Kidney (tissue), 14 donors: ENCODE data around the gene RAB27B. TPM values are rescaled to one million over a fixed set of nuclear protein-coding genes. Genes with fewer than 3 reads are reported as not detected.
"Not testable (repeated sequence)": the region's sequence is repeated elsewhere in the genome, so short reads cannot be mapped to it uniquely, and the experiment has no call there.

Experiments used
- DNase-seq, 5 donors: peaks; one replicate each; pipeline ENCODE4 v3.0.0-alpha.2; 2013 to 2020
- FAIRE-seq: peaks from 2 replicates; lab custom pipeline; 2012; peaks lifted over from hg19 to GRCh38; lab: Jason Lieb, UNC
- H3K27ac ChIP-seq, 2 donors: one replicate each; pipeline ENCODE4 v1.7.0; 2013; ENCODE audit warnings: low read depth in 2 of 2, low read length in 2 of 2, inconsistent platforms in 1 of 2
- H3K27me3 ChIP-seq: one replicate; pipeline ENCODE4 v1.7.1; 2013; ENCODE audit warnings: low read length, inconsistent platforms; ENCODE audit not compliant: control insufficient read depth, insufficient read depth
- H3K36me3 ChIP-seq, 3 donors: one replicate each; pipeline versions ENCODE4 v1.7.0 to v1.7.1; 2013; ENCODE audit warnings: low read length in 3 of 3, control low read depth in 1 of 3, inconsistent platforms in 1 of 3; ENCODE audit not compliant: insufficient read depth in 3 of 3, control insufficient read depth in 2 of 3
- H3K4me1 ChIP-seq, 3 donors: one replicate each; pipeline versions ENCODE4 v1.7.0 to v1.7.1; 2013; ENCODE audit warnings: low read length in 3 of 3, inconsistent platforms in 1 of 3, low read depth in 1 of 3; ENCODE audit not compliant: control insufficient read depth in 2 of 3, insufficient read depth in 2 of 3
- H3K4me3 ChIP-seq, 3 donors: one replicate each; pipeline versions ENCODE4 v1.7.0 to v1.8.1; 2013; ENCODE audit warnings: low read length in 3 of 3, control low read depth in 1 of 3, inconsistent platforms in 1 of 3
- H3K9ac ChIP-seq, 3 donors: one replicate each; pipeline versions ENCODE4 v1.7.0 to v1.7.1; 2013; ENCODE audit warnings: low read length in 3 of 3, control low read depth in 1 of 3, inconsistent platforms in 1 of 3
- H3K9me3 ChIP-seq, 3 donors: one replicate each; pipeline versions ENCODE4 v1.7.0 to v1.7.1; 2013; ENCODE audit warnings: low read length in 3 of 3, control low read depth in 1 of 3, inconsistent platforms in 1 of 3; ENCODE audit not compliant: control insufficient read depth in 2 of 3, insufficient read depth in 1 of 3
- CTCF ChIP-seq: IDR thresholded peaks from 3 replicates; pipeline ENCODE4 v1.5.1; 2012; ENCODE audit warnings: mild to moderate bottlenecking, moderate library complexity, borderline replicate concordance; ENCODE audit not compliant: insufficient read depth; ENCODE audit errors: extremely low read depth
- intact Hi-C: fragments of 100-400 bp; cut with DNase I; formaldehyde crosslinking; loops from one replicate; pipeline ENCODE4 v1.11.1; 2022
- polyA plus RNA-seq: library from polyadenylated mRNA; stranded (reverse); fragments of 350-450 nt; fragmentation: Illumina TruSeq; extraction: RNeasy Lipid Tissue Mini Kit (QIAGEN cat#74804); gene quantifications from one replicate; pipeline ENCODE4 v1.2.3, GENCODE V29; 2014; ENCODE audit warnings: low read depth, low replicate concordance; ENCODE audit not compliant: insufficient read depth
- total RNA-seq: library from RNA; stranded (reverse); fragmentation: NEBNext Ultra II Directional; extraction: Animal tissue kit (Norgen Biotek cat#: 25700); gene quantifications from one replicate; pipeline ENCODE4 v1.2.1, GENCODE V29; 2021
- donor health status: control.
- donor health status: control.
- donor health status: control.
- donor health status: control.
- donor health status: control.
- donor health status: DM: yes; HTN: yes; CAD: no.
- donor health status: Normal renal cell carcinoma (clear cell type).

The RAB27B gene
- total and polyA plus RNA-seq, 2 donors from 2014 or later = 0.32 to 4.1 TPM

GRCh38 chr18:54813977-54814565 is 14.2 kb upstream of the RAB27B start:
- Histone ChIP-seq H3K4me1 (no peaks in the 10 kb centered on the region), H3K9me3 (no peaks in the 10 kb centered on the region), H3K9ac (no peak overlapping the region), H3K27me3 (no peaks in the 10 kb centered on the region), H3K27ac (no peak overlapping the region), H3K36me3 (no peaks in the 10 kb centered on the region), H3K4me3 (no peak overlapping the region)
- FAIRE-seq = no peak
- intact Hi-C loops = no loop called here
- no peak for TF ChIP-seq CTCF
- peak in 2 of 5 donors; percentile 22 to 54 for DNase-seq

DNA sequence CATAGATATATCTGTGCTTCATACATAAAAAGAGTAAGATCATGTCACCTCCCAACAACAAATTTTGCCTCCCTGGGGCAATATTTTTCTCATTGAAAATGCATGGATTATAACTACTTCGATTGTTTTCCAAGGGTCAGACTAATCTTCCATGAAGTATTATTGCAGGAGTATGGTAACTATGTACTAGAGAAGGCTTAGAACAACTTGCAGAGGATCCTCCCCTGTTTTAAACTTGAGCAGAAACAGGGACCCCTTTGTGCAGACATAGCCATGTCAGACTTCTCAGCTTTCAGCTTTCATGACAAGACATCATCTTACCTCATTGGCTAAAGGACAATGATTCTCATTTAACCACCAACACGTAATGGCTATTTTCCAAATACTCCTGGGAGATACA is 13.2 kb upstream of the RAB27B start:
- Histone ChIP-seq H3K9me3 (no peaks in the 10 kb centered on the region), H3K9ac (no peak overlapping the region), H3K36me3 (no peaks in the 10 kb centered on the region), H3K4me3 (no peak overlapping the region), H3K27ac (no peak overlapping the region), H3K27me3 (no peaks in the 10 kb centered on the region), H3K4me1 (no peaks in the 10 kb centered on the region)
- intact Hi-C loops = no loop called here
- FAIRE-seq = no peak
- no peak for TF ChIP-seq CTCF
- no peak for DNase-seq

GRCh38 chr18:54820785-54821275 is 7.4 kb upstream of the RAB27B start:
- H3K9ac ChIP-seq, H3K27ac ChIP-seq, H3K36me3 ChIP-seq, H3K27me3 ChIP-seq, DNase-seq, intact Hi-C loops, H3K9me3 ChIP-seq, H3K4me1 ChIP-seq, FAIRE-seq, H3K4me3 ChIP-seq: not testable (repeated sequence)

DNA sequence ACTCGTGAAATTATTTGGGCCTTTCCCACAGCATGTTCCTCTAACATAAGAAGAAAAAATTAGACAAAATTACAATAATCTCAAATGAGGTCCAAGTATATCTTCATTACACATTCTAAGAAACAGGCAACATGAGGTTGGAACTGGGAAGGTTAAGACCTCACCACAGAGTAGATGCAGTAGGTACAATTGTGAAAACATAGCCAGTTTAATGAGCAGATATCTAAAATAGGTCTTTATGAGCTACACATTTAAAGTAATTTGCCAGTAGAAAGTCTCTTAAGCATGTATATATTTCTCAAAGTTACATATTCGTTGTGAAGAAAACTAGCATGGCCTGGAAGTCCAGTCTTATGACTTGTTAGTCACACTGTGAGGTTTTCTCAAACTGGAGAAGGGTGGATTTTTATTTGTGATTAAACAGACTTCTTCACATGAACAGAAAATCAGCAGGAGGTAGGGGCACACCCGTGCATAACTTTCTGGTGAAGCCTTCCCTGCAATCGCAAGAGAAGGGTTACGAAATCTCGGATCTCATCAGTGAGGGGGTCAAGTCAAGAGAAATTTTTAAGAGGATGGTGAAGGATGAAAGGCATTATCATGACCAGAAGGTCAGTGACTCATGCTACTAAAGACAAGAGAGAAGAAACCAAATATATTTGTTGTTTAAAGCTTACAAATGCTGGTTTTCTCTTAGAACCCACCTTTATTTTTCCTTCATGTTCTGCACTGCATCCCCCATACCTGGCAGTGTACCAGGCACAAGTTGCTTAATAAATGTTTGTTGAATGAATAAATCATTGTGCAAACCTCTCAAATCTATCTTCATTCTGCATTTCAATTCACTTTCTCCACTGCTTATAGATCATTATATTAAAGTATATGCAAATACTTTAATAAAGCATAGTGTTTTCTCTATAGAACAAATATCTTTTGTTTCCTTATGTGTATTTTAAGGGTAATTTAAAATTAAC is 5.1 kb upstream of the RAB27B start:
- Histone ChIP-seq H3K4me3 (no peak overlapping the region), H3K27ac (no peak overlapping the region), H3K36me3 (no peaks in the 10 kb centered on the region), H3K4me1 (peaks cover 0 to under 1% (median 0%) of the 10 kb centered on the region in 3 donors), H3K9ac (no peak overlapping the region), H3K27me3 (no peaks in the 10 kb centered on the region), H3K9me3 (no peaks in the 10 kb centered on the region)
- intact Hi-C loops = no loop called here
- FAIRE-seq = no peak
- no peak for TF ChIP-seq CTCF
- no peak for DNase-seq
